Renal pelvis (tissue), 4 donors: Measurements from ENCODE around the gene STAC2. TPM values are rescaled to one million over a fixed set of nuclear protein-coding genes. Genes with fewer than 3 reads are reported as not detected.

ENCODE experiments used
- DNase-seq: peaks from one replicate; pipeline ENCODE4 v3.0.0-alpha.2; 2013
- polyA plus RNA-seq, 3 donors: library from polyadenylated mRNA; unstranded; fragments of 120-200 nt; gene quantifications; one replicate each; pipeline ENCODE4 v1.2.1, GENCODE V29; 2013; ENCODE audit not compliant: insufficient read length in 3 of 3

The STAC2 gene
- polyA plus RNA-seq, 3 donors: 3.5 to 5.0 (median 4.6) TPM

- peak; percentile 58 for DNase-seq
These were observed 10.1 kb upstream of the STAC2 start for GRCh38 chr17:39235555-39236449.

GRCh38 chr17:39231591-39232551 is 6.1 kb upstream of the STAC2 start:
- DNase-seq: no peak

GRCh38 chr17:39231091-39231561 is 5.4 kb upstream of the STAC2 start:
- no peak for DNase-seq

- no peak for DNase-seq
These were observed 4.6 kb upstream of the STAC2 start for GRCh38 chr17:39230361-39230760.

- no peak for DNase-seq
These were observed 3.6 kb upstream of the STAC2 start for GRCh38 chr17:39229274-39229913.

- DNase-seq: no peak
These were observed 1.7 kb upstream of the STAC2 start for GRCh38 chr17:39227364-39227919.

- DNase-seq: peak; percentile 92
These were observed 376 bp upstream of the STAC2 start for GRCh38 chr17:39225959-39226683.

- no peak for DNase-seq
These were observed 902 bp downstream of the STAC2 start for GRCh38 chr17:39224778-39225307.

GRCh38 chr17:39223907-39224777 is 1.6 kb downstream of the STAC2 start:
- DNase-seq: no peak

GRCh38 chr17:39222866-39223834 is 2.6 kb downstream of the STAC2 start:
- DNase-seq: no peak

GRCh38 chr17:39222151-39222550 is 3.6 kb downstream of the STAC2 start:
- DNase-seq: no peak

GRCh38 chr17:39221572-39221971 is 4.2 kb downstream of the STAC2 start:
- DNase-seq: no peak

GRCh38 chr17:39219647-39220154 is 6.0 kb downstream of the STAC2 start:
- no peak for DNase-seq

GRCh38 chr17:39218906-39219305 is 6.8 kb downstream of the STAC2 start:
- no peak for DNase-seq

GRCh38 chr17:39217734-39218369 is 7.9 kb downstream of the STAC2 start:
- no peak for DNase-seq

GRCh38 chr17:39213852-39214251 is 11.9 kb downstream of the STAC2 start:
- DNase-seq: no peak

- DNase-seq: no peak
These were observed 12.8 kb downstream of the STAC2 start for GRCh38 chr17:39212841-39213480.
